Endothelial cell of umbilical vein (primary cell): ENCODE measurements around the gene ZNF181. TPM values are rescaled to one million over a fixed set of nuclear protein-coding genes. Genes with fewer than 3 reads are reported as not detected.

Experiments used
- BruUV-seq: library from RNA; stranded (reverse); fragments of 400-500 nt; replicated peaks from 2 replicates; lab custom pipeline; 2021; lab: Mats Ljungman, UMichigan
- CTCF ChIA-PET: fragments of 300-600, 350-600 bp; sonication (Branson Sonifier 250); formaldehyde crosslinking; loops from one replicate; lab custom pipeline; 2021; ENCODE audit warnings: antibody characterized with exemption, inconsistent platforms; lab: Charles Lee
- POLR2A ChIA-PET: fragments of 300-600, 350-600 bp; sonication (Branson Sonifier 250); formaldehyde crosslinking; loops from one replicate; lab custom pipeline; 2021; ENCODE audit warnings: antibody characterized with exemption, inconsistent platforms; lab: Charles Lee
- DNase-seq: peaks from one replicate; pipeline ENCODE4 v3.0.0-alpha.2; 2011; ENCODE audit warnings: low read depth, low spot score
- FAIRE-seq: peaks from 2 replicates; lab custom pipeline; 2011; peaks lifted over from hg19 to GRCh38; lab: Jason Lieb, UNC
- H2AFZ ChIP-seq: 2 replicates; pipeline ENCODE4 v1.6.0; 2012; ENCODE audit warnings: low read depth, low read length, control low read depth, inconsistent platforms
- H3K27ac ChIP-seq: 2 replicates; pipeline ENCODE4 v1.5.1; 2011; ENCODE audit warnings: low read depth, mild to moderate bottlenecking, control low read depth, low read length, moderate library complexity; ENCODE audit not compliant: insufficient read depth
- H3K27me3 ChIP-seq, 2 experiments: 2 replicates each; pipeline versions ENCODE4 v1.6.0 to v1.6.1; 2011; ENCODE audit warnings: low read length in 2 of 2, mixed read lengths in 1 of 2; ENCODE audit not compliant: control insufficient read depth in 2 of 2, insufficient read depth in 2 of 2
- H3K36me3 ChIP-seq, 2 experiments: 2 replicates in 1 of 2; 3 replicates in 1 of 2; pipeline ENCODE4 v1.5.1; 2011; ENCODE audit warnings: low read length in 2 of 2, mild to moderate bottlenecking in 1 of 2, moderate library complexity in 1 of 2; ENCODE audit not compliant: control insufficient read depth in 2 of 2, insufficient read depth in 2 of 2; ENCODE audit errors: extremely low read depth in 1 of 2
- H3K4me1 ChIP-seq: 3 replicates; pipeline ENCODE4 v1.5.1; 2011; ENCODE audit warnings: mild to moderate bottlenecking, low read length; ENCODE audit not compliant: control insufficient read depth, insufficient read depth; ENCODE audit errors: extremely low read depth
- H3K4me2 ChIP-seq: 2 replicates; pipeline ENCODE4 v1.6.1; 2011; ENCODE audit warnings: low read length, control low read depth, mixed read lengths; ENCODE audit not compliant: insufficient read depth
- H3K4me3 ChIP-seq, 3 experiments: fragments of 200-600 bp in 1 of 3; sonication (generic), shearing (Covaris generic) in 1 of 3; replicated peaks in 1 of 3; 2 replicates each; pipeline ENCODE4 v1.5.1; 2011 to 2016; ENCODE audit warnings: control low read depth in 3 of 3, low read length in 3 of 3, mild to moderate bottlenecking in 2 of 3, inconsistent platforms in 1 of 3, low read depth in 1 of 3, moderate library complexity in 1 of 3; ENCODE audit not compliant: insufficient read depth in 1 of 3
- H3K79me2 ChIP-seq: 2 replicates; pipeline ENCODE4 v1.6.0; 2012; ENCODE audit warnings: low read length, inconsistent platforms; ENCODE audit not compliant: control insufficient read depth, insufficient read depth
- H3K9ac ChIP-seq: replicated peaks from 2 replicates; pipeline ENCODE3; 2011; ENCODE audit warnings: low read length, control low read depth; ENCODE audit not compliant: insufficient read depth; ENCODE audit errors: extremely low read depth
- H3K9me1 ChIP-seq: replicated peaks from 3 replicates; pipeline ENCODE4 v1.6.0; 2011; ENCODE audit warnings: mild to moderate bottlenecking, low read length; ENCODE audit not compliant: control insufficient read depth, insufficient read depth; ENCODE audit errors: extremely low read depth
- H3K9me3 ChIP-seq: replicated peaks from 2 replicates; pipeline ENCODE4 v1.5.1; 2012; ENCODE audit warnings: low read length, inconsistent platforms; ENCODE audit not compliant: control insufficient read depth, insufficient read depth
- H4K20me1 ChIP-seq: replicated peaks from 2 replicates; pipeline ENCODE3; 2011; ENCODE audit warnings: mild to moderate bottlenecking, low read length; ENCODE audit not compliant: control insufficient read depth, insufficient read depth; ENCODE audit errors: extremely low read depth
- CTCF ChIP-seq, 2 donors: IDR thresholded peaks; 1 replicate in 1 of 2; 2 replicates in 1 of 2; pipeline ENCODE4 v1.5.1; 2011; ENCODE audit warnings: low read length in 2 of 2, mild to moderate bottlenecking in 2 of 2, moderate library complexity in 2 of 2, control low read depth in 1 of 2, inconsistent platforms in 1 of 2, low read depth in 1 of 2; ENCODE audit not compliant: insufficient read depth in 1 of 2; ENCODE audit errors: extremely low read depth in 1 of 2
- EZH2 ChIP-seq: IDR thresholded peaks from 2 replicates; pipeline ENCODE4 v1.6.1; 2012; ENCODE audit warnings: borderline replicate concordance, low read depth, mild to moderate bottlenecking, moderate library complexity, low read length, inconsistent platforms; ENCODE audit not compliant: severe bottlenecking
- FOS ChIP-seq: IDR thresholded peaks from 2 replicates; pipeline ENCODE4 v1.6.1; 2011; ENCODE audit warnings: mild to moderate bottlenecking, low read length, moderate library complexity, borderline replicate concordance; ENCODE audit not compliant: insufficient read depth
- GATA2 ChIP-seq: IDR thresholded peaks from 2 replicates; pipeline ENCODE4 v1.7.0; 2011; ENCODE audit warnings: low read depth, mild to moderate bottlenecking, moderate library complexity, mixed read lengths, low read length; ENCODE audit not compliant: insufficient read length, insufficient read depth
- JUN ChIP-seq: IDR thresholded peaks from 2 replicates; pipeline ENCODE4 v1.6.1; 2011; ENCODE audit warnings: borderline replicate concordance, low read depth; ENCODE audit not compliant: insufficient read length, insufficient read depth
- MYC ChIP-seq: IDR thresholded peaks from one replicate; pipeline ENCODE4 v1.6.1; 2011; ENCODE audit warnings: mild to moderate bottlenecking, low read depth, low read length
- POLR2A ChIP-seq: IDR thresholded peaks from 2 replicates; pipeline ENCODE4 v1.6.1; 2012; ENCODE audit warnings: low read depth, mild to moderate bottlenecking, control low read depth, low read length
- POLR2AphosphoS5 ChIP-seq: IDR thresholded peaks from 2 replicates; pipeline ENCODE4 v1.6.1; 2012; ENCODE audit warnings: low read depth, mild to moderate bottlenecking, control low read depth, low read length, moderate library complexity; ENCODE audit not compliant: insufficient read depth
- dilution Hi-C: fragments of 300-500 bp; cut with MboI; formaldehyde crosslinking; loops from one replicate; pipeline ENCODE4 v1.15.0; 2019; ENCODE audit warnings: low sequenced_read_pairs; ENCODE audit not compliant: extremely low pct_ligation_motif_present
- intact Hi-C: fragments of 100-400 bp; cut with micrococcal nuclease; formaldehyde crosslinking; loops from one replicate; pipeline ENCODE4 v1.10.0; 2022
- polyA plus RNA-seq, 4 experiments: library from polyadenylated mRNA; depleted of rRNA in 3 of 4; stranded (reverse) in 3 of 4; unstranded in 1 of 4; fragments of >200 nt; gene quantifications; 2 replicates each; pipeline versions ENCODE4 v1.2.1 to v1.2.3, GENCODE V29; 2011 to 2012; ENCODE audit warnings: missing spikeins in 1 of 4
- total RNA-seq: library from RNA; stranded (reverse); gene quantifications from 2 replicates; pipeline ENCODE4 v1.2.3, GENCODE V29; 2021
- TF ChIP-seq, protein P1 (sequence below): IDR thresholded peaks from 2 replicates; pipeline ENCODE4 v1.6.1; 2011; ENCODE audit not compliant: insufficient read depth, insufficient read length

ZNF181 gene
- total and polyA plus RNA-seq, 2 donors (not counting 3 experiments of a cell fraction or from before 2014, with no cell fraction given), result 4.7 to 5.0 TPM

- Histone ChIP-seq H3K79me2 (no peaks in the 10 kb centered on the region), H3K27ac (no peak overlapping the region), H3K4me1 (no peaks in the 10 kb centered on the region), H4K20me1 (no peaks in the 10 kb centered on the region), H3K36me3 (no peaks in the 10 kb centered on the region), H2AFZ (no peak overlapping the region), H3K4me3 (no peak overlapping the region), H3K4me2 (no peak overlapping the region), H3K9me3 (no peaks in the 10 kb centered on the region), H3K9ac (no peak overlapping the region), H3K27me3 (peaks cover 0 to 1% of the 10 kb centered on the region in 2 experiments), H3K9me1 (no peaks in the 10 kb centered on the region)
- ChIA-PET CTCF (no interaction called here), POLR2A (no interaction called here)
- FAIRE-seq (no peak), DNase-seq (no peak)
- dilution Hi-C loops (no loop called here), intact Hi-C loops (no loop called here)
- BruUV-seq, result no TSS peak
- TF ChIP-seq, protein P1, sequence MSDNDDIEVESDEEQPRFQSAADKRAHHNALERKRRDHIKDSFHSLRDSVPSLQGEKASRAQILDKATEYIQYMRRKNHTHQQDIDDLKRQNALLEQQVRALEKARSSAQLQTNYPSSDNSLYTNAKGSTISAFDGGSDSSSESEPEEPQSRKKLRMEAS, result no peak
- no peak for TF ChIP-seq CTCF (IDR thresholded peaks at IDR 0.05; ENCODE audit: extremely low read depth in 1 of 2, insufficient read depth in 1 of 2, low read depth in 1 of 2, low read length in 2 of 2)
- no peak for TF ChIP-seq POLR2AphosphoS5
- TF ChIP-seq GATA2, result no peak
- TF ChIP-seq POLR2A, result no peak
- no peak for TF ChIP-seq MYC
- no peak for TF ChIP-seq JUN
- TF ChIP-seq FOS, result no peak
- no peak for TF ChIP-seq EZH2
These were observed 11.7 kb upstream of the ZNF181 start for GRCh38 chr19:34722353-34722752.
